CD4-positive, alpha-beta T cell treated with Interleukin-6 for 4 hours (primary cell): ENCODE measurements around the gene RFTN1.

Experiments
- DNase-seq: peaks from one replicate; pipeline ENCODE4 v3.0.0-alpha.2; 2020; ENCODE audit warnings: mixed read lengths

RFTN1 gene

GRCh38 chr3:16462679-16463078 is 50.8 kb downstream of the RFTN1 start:
- DNase-seq, result peak; percentile 22

- no peak for DNase-seq
Observed at GRCh38 chr3:16461463-16462245, 51.8 kb downstream of the RFTN1 start.

- no peak for DNase-seq
Observed at GRCh38 chr3:16460886-16461285, 52.6 kb downstream of the RFTN1 start.

GRCh38 chr3:16460273-16460672 is 53.2 kb downstream of the RFTN1 start:
- no peak for DNase-seq

- peak; percentile 44 for DNase-seq
Observed at GRCh38 chr3:16456784-16457415, 56.6 kb downstream of the RFTN1 start.

GRCh38 chr3:16455966-16456365 is 57.5 kb downstream of the RFTN1 start:
- DNase-seq, result no peak

- DNase-seq, result no peak
Observed at GRCh38 chr3:16455001-16455400, 58.5 kb downstream of the RFTN1 start.

- DNase-seq, result no peak
Observed at GRCh38 chr3:16452261-16452660, 61.2 kb downstream of the RFTN1 start.

- no peak for DNase-seq
Observed at GRCh38 chr3:16449369-16449768, 64.1 kb downstream of the RFTN1 start.

- peak; percentile 10 for DNase-seq
Observed at GRCh38 chr3:16448639-16449070, 64.8 kb downstream of the RFTN1 start.

GRCh38 chr3:16447135-16447534 is 66.4 kb downstream of the RFTN1 start:
- DNase-seq, result no peak

GRCh38 chr3:16444344-16444743 is 69.2 kb downstream of the RFTN1 start:
- DNase-seq, result no peak

GRCh38 chr3:16442730-16443129 is 70.8 kb downstream of the RFTN1 start:
- no peak for DNase-seq

GRCh38 chr3:16441371-16441875 is 72.1 kb downstream of the RFTN1 start:
- DNase-seq, result no peak

GRCh38 chr3:16439848-16440708 is 73.4 kb downstream of the RFTN1 start:
- no peak for DNase-seq

- no peak for DNase-seq
Observed at GRCh38 chr3:16439163-16439847, 74.2 kb downstream of the RFTN1 start.

GRCh38 chr3:16437640-16438039 is 75.9 kb downstream of the RFTN1 start:
- no peak for DNase-seq

GRCh38 chr3:16433701-16434151 is 79.8 kb downstream of the RFTN1 start:
- DNase-seq, result no peak

- DNase-seq, result no peak
Observed at GRCh38 chr3:16432714-16433113, 80.8 kb downstream of the RFTN1 start.

GRCh38 chr3:16430717-16431630 is 82.5 kb downstream of the RFTN1 start:
- DNase-seq, result no peak

GRCh38 chr3:16429086-16429485 is 84.4 kb downstream of the RFTN1 start:
- no peak for DNase-seq
